HG03159 (cell line): ENCODE data around the gene ABCB6.
A peak's percentile ranks its signal among the peaks of the same experiment; 100 is the strongest.
"Not testable (repeated sequence)": the region's sequence is repeated elsewhere in the genome, so short reads cannot be mapped to it uniquely, and the experiment has no call there.

ENCODE experiments used
- ATAC-seq: cut with Tn5 transposase; IDR thresholded peaks from one replicate; pipeline ENCODE4 v1.9.1; 2021; ENCODE audit warnings: mild to moderate bottlenecking, moderate library complexity; ENCODE audit not compliant: unreplicated experiment

The ABCB6 gene

GRCh38 chr2:219218732-219219701 lies at the start of gene ABCB6:
Gene ABCB6, minus strand, starts transcription at chr2:219218958. Its CDS starts 285 bp downstream, at chr2:219218673.
- ATAC-seq, result peak; percentile 76

GRCh38 chr2:219268294-219268693 lies 49.5 kb upstream of the ABCB6 start:
- no peak for ATAC-seq

DNA sequence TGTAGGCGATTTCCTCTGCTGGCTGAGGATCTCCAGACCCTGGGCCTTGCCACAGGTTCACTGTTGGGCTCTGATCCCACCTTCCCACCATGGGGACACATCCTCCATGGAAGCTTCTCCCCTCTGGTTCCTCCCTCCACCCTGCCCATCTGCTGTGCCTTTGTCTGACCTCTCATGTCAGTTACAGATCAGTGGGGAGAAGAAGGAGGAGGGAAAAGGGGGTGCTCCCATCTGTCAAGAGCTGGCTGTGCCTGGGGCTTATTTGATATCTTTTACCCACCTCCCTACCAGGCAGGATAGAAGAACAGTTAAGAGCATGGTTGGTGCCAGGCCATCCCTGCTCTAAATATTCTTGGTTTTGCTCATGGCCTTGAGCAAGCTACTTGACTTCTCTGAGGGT lies 48.1 kb upstream of the ABCB6 start:
- no peak for ATAC-seq

DNA sequence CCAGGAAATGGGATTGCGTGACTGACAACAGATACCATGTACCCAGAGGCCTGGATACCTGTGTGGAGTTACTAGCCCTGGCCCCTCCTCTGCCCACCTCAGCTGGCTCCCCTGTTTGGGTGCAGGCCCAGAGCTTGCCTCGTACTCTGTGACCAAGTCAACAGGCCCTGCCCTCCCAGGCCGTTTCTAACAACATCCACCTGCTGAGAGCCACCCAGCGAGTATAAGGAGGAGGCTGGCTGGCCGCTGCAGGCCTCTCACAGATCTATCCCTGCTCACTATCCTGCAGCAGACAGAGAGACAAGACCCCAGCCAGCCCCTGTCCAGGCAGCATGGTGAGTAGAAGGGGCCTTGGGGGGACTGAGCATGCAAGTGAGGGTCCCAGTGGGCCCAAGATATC lies 47.5 kb upstream of the ABCB6 start:
- ATAC-seq, result no peak

DNA sequence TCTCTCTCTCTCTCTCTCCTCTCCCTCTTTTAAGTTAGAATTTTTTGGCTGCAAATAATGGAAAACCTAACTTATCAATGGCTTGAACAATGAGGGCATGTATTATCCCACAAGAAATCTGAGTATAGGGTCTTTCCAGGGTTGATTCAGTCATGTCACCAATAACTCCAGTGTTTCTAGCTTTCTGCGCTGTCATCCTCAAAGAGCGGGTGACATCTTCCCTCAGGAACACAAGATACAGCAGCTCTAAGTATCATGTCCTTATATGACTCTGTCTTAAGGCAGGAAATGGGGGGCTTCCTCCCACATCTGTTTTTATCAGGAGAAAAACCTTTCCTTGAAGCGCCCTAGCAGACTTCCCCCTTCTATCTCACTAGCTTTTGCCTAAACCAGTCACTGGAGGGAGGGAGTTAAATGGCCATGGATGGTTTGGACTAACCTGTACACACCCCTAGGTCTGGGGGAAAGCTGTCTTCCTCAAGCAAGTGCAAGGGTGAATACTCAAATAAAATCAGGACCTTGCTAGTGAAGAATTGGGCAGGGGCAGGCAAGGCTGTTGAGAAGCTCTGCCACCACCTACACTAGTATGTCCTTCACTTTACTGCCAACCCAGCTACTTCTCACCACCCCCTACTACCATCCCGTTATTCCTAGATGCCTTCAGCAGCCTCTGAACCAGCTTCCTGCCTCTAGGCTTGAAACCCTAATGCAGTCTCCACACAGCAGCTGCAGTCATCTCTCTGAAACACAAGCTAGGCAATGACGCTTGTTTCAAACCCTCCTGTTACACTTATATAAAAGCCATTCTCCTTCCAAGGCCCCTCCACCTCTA lies 42.5 kb upstream of the ABCB6 start:
- ATAC-seq, result no peak

DNA sequence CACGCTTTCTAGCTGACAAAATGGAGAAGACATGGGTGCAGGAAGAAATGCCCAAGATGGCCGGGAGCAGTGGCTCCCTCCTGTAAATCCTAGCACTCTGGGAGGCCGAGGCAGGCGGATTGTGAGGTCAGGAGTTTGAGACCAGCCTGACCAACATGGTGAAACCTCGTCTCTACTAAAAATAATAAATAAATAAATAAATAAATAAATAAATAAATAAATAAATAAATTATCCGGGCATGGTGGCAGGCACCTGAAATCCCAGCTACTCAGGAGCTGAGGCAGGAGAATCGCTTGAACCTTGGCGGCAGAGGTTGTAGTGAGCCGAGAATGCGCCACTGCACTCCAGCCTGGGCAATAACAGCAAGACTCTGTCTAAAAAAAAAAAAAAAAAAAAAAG lies 40.2 kb upstream of the ABCB6 start:
- not testable (repeated sequence) for ATAC-seq

DNA sequence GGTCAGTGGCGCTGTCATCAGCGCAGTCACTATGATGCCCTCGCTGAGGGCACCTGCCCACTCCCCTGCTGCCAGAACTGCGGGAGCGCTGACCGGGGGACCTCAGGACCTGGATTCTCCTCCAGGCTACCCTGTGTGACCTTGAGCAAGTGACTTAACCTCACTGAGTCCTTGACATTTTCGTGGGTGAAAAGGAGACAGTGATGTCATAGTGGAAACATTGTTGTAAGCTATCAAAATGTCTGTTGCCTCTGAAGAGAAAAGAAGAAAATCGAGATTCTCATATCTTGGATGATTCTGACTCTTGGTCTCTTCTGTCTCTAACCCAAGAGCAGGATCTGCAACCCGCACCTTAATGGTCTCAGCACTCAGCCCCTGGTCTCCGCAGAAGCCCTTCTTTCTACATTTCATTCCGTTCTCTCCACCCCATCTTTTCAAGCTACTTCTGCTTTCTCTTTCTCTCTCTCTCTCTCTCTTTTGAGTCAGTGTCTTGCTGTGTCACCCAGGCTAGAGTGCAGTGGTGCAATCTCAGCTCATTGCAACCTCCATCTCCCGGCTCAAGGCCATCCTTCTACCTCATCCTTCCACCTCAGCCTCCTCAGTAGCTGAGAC lies 35.9 kb upstream of the ABCB6 start:
- ATAC-seq, result peak; percentile 34

GRCh38 chr2:219253753-219254589 lies 35.2 kb upstream of the ABCB6 start, which contains the start of gene TUBA4A:
Gene TUBA4A, minus strand, starts transcription at chr2:219253918. Its CDS starts 60 bp downstream, at chr2:219253858.
- ATAC-seq, result peak; percentile 51

GRCh38 chr2:219252900-219253752 lies 34.4 kb upstream of the ABCB6 start, which contains the start of gene TUBA4B:
Gene TUBA4B, plus strand, starts transcription at chr2:219253243. Its CDS starts 165 bp downstream, at chr2:219253408.
- peak; percentile 14 for ATAC-seq

GRCh38 chr2:219252570-219252899 lies 33.8 kb upstream of the ABCB6 start:
- ATAC-seq, result no peak

- no peak for ATAC-seq
These were observed 33.3 kb upstream of the ABCB6 start for GRCh38 chr2:219252084-219252483.

DNA sequence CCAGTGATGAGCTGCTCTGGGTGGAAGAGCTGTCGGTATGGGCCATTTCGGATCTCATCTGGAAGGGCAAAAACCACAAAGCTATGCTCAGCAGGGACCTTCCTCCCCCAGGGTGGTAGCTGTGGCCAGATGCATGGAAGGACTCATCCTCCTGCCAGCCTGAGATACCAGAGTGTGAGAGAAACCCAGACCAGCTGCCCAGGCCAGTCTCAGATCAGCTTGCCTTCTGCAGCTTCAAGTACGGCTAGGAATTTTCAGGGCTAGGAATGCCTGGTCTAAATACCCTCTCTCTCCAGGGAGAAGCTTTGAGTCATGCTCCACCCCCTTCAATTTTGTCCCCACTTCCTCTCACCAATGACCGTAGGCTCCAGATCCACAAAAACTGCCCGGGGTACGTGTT lies 32.9 kb upstream of the ABCB6 start:
- no peak for ATAC-seq

GRCh38 chr2:219250049-219250781 lies 31.5 kb upstream of the ABCB6 start:
- no peak for ATAC-seq

DNA sequence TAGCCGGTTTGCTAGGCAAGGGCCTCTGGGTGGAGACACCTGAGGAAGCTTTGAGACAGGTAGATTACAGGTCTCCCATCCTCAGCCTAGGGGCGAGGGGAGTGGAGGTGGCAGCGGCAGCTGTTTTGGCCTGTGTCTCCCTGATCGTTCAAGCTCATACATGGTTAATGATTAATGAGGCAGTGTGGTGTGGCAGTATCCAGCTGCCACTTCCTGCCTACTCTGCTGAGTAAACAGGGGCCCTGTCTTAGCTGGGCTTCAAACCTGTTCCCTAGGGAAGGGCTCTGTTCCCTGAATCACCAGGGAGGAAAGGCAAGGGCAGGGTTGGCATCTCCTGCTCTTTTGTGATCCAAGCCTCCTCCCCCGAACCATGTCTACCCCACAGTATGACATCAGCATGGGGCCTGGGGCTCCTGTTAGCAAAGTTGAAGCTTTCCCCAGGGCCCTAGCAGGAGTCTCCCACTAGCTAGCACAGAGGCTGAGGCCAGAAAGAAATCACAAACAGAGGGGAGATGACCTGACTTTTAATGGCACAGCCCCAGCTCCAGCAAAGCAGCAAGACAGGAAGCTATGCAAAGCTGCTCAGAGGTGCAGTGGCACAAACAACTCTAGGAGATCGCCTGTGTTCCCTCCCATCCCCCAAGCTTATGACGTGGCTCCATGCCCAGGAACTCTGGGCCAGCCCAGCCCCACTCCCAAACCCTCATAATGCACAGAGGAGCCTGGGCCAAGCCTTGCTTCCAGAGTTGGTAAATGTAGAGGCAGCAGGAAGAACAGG lies 30.6 kb upstream of the ABCB6 start:
- ATAC-seq, result peak; percentile 45

DNA sequence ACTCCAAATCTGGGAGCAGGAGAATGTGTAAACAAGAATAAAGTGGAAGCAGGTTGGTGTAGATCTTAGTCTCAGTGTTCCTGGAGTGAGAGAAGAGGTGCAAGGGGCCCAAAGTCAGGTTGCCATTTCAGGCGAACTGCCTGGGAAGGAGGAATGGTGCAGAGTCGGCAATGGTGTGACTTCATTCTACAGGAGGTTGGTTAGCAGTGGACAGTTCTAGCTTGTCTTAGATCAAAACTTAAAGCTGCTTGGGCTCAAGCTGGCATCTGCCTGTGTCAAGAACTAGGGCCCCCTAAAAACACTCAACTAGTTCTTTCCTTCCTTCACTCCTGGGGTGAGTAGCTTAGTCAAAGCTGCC lies 30.1 kb upstream of the ABCB6 start:
- no peak for ATAC-seq

GRCh38 chr2:219247678-219248642 lies 29.2 kb upstream of the ABCB6 start:
- no peak for ATAC-seq

DNA sequence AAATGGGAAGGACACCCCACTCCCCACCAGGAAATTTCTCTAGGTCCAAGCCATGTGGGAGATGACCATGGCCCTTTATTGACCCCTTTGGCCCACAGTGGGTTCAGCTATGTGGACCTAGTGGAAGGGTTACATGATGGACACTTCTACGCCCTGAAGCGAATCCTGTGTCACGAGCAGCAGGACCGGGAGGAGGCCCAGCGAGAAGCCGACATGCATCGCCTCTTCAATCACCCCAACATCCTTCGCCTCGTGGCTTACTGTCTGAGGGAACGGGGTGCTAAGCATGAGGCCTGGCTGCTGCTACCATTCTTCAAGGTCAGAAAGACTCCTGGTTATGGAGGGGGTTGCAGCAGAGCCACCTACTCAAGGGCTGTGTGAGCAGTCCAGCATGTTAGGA lies 27.8 kb upstream of the ABCB6 start:
- ATAC-seq, result no peak
